ENCODE results near the gene RAB38. TPM values are rescaled to one million over a fixed set of nuclear protein-coding genes. Genes with fewer than 3 reads are reported as not detected.

RAB38 gene
- total RNA-seq, 2 experiments from 2014 or later: 0.19 TPM; not detected in 1

DNA sequence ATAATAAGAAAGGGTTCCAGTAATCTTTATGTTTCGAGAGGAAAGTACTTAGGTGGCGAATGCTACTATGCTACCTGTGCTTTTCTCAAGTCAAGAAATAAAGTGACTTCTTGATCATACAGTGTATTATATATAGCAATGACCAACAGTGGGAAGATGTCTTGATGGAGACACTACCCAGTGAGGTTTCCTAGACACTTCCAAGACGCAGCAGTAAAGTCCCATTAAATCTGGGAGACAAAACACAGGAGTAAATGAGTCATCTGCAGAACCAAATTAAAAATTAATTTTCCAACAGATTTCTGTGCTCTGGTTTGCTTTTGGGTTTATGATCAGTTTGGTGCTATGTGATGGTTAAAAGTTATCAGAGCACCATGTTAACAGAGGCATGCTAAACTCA lies 29.1 kb upstream of the RAB38 start:
- Histone ChIP-seq H4K20me1 (ENCODE audit: insufficient read depth, low read length) (no peaks in the 10 kb centered on the region), H3K4me2 (ENCODE audit: low read length) (no peak overlapping the region), H3K27ac (ENCODE audit: low read depth, low read length, poor library complexity, severe bottlenecking) (no peak overlapping the region), H3K9me2 (ENCODE audit: insufficient read depth, low read length) (no peaks in the 10 kb centered on the region), H2AFZ (ENCODE audit: low read length) (no peak overlapping the region), H3K9me3 (ENCODE audit: low read length) (no peaks in the 10 kb centered on the region), H3K36me3 (ENCODE audit: insufficient read depth, low read length) (no peaks in the 10 kb centered on the region), H3K4me1 (ENCODE audit: insufficient read depth, low read length, poor library complexity, severe bottlenecking) (no peaks in the 10 kb centered on the region), H3K4me3 (ENCODE audit: low read depth, low read length, poor library complexity, severe bottlenecking) (no peak overlapping the region), H3K79me2 (ENCODE audit: insufficient read depth, low read depth, low read length) (no peaks in the 10 kb centered on the region)
- no peak for DNase-seq (ENCODE audit: low spot score)
- POLR2A ChIA-PET: interaction anchor here (0.5 kb wide), 1 partner anchor 678 kb away, joined by 4 read pairs; no protein-coding TSS in a partner anchor
- no TSS peak for BruUV-seq (replicated peaks)
- intact Hi-C loops (cut with micrococcal nuclease; ENCODE audit: unreplicated experiment): no loop called here
- CTCF ChIA-PET (ENCODE audit: unreplicated experiment): no interaction called here
- TF ChIP-seq EZH2phosphoT487 (IDR thresholded peaks at IDR 0.05; ENCODE audit: borderline replicate concordance, low read depth, low read length): no peak
- TF ChIP-seq, protein P1, sequence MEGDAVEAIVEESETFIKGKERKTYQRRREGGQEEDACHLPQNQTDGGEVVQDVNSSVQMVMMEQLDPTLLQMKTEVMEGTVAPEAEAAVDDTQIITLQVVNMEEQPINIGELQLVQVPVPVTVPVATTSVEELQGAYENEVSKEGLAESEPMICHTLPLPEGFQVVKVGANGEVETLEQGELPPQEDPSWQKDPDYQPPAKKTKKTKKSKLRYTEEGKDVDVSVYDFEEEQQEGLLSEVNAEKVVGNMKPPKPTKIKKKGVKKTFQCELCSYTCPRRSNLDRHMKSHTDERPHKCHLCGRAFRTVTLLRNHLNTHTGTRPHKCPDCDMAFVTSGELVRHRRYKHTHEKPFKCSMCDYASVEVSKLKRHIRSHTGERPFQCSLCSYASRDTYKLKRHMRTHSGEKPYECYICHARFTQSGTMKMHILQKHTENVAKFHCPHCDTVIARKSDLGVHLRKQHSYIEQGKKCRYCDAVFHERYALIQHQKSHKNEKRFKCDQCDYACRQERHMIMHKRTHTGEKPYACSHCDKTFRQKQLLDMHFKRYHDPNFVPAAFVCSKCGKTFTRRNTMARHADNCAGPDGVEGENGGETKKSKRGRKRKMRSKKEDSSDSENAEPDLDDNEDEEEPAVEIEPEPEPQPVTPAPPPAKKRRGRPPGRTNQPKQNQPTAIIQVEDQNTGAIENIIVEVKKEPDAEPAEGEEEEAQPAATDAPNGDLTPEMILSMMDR (conservative IDR thresholded peaks at IDR 0.05; ENCODE audit: low read length): no peak

DNA sequence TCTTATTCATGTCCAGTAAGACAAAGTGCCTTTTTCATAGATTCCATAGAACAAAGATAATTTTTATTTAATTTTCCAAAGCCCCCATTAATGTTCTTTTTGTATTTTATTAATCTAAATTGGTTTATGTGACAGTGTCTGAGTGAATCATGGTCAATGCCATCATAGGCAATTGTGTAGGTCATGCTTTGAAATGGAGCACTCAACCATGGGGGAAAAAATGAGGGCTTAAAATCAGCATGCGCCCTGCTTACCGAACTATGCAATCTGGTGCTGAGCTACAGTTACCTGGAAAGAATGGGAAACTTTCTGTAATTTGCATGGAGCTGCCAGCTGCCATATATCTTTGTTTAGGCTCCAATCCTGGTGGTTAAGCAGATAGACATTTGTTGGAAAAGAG lies 28.4 kb upstream of the RAB38 start:
- POLR2A ChIA-PET: interaction anchor here (0.9 kb wide), 1 partner anchor 10 kb away, joined by 3 read pairs; no protein-coding TSS in a partner anchor
- CTCF ChIA-PET (ENCODE audit: unreplicated experiment): no interaction called here
- H3K4me1 ChIP-seq (ENCODE audit: insufficient read depth, low read length, poor library complexity, severe bottlenecking): no peaks in the 10 kb centered on the region
- H4K20me1 ChIP-seq (ENCODE audit: insufficient read depth, low read length): no peaks in the 10 kb centered on the region
- no TSS peak for BruUV-seq (replicated peaks)
- no peak for DNase-seq (ENCODE audit: low spot score)
- H3K4me2 ChIP-seq (ENCODE audit: low read length): no peak overlapping the region
- no peaks in the 10 kb centered on the region for H3K9me2 ChIP-seq (ENCODE audit: insufficient read depth, low read length)
- TF ChIP-seq EZH2phosphoT487 (IDR thresholded peaks at IDR 0.05; ENCODE audit: borderline replicate concordance, low read depth, low read length): no peak
- TF ChIP-seq, protein P1 (conservative IDR thresholded peaks at IDR 0.05; ENCODE audit: low read length): no peak
- H3K36me3 ChIP-seq (ENCODE audit: insufficient read depth, low read length): no peaks in the 10 kb centered on the region
- intact Hi-C loops (cut with micrococcal nuclease; ENCODE audit: unreplicated experiment): no loop called here
- no peaks in the 10 kb centered on the region for H3K9me3 ChIP-seq (ENCODE audit: low read length)
- no peak overlapping the region for H3K4me3 ChIP-seq (ENCODE audit: low read depth, low read length, poor library complexity, severe bottlenecking)
- no peak overlapping the region for H2AFZ ChIP-seq (ENCODE audit: low read length)
- H3K27ac ChIP-seq (ENCODE audit: low read depth, low read length, poor library complexity, severe bottlenecking): no peak overlapping the region
- no peaks in the 10 kb centered on the region for H3K79me2 ChIP-seq (ENCODE audit: insufficient read depth, low read depth, low read length)

DNA sequence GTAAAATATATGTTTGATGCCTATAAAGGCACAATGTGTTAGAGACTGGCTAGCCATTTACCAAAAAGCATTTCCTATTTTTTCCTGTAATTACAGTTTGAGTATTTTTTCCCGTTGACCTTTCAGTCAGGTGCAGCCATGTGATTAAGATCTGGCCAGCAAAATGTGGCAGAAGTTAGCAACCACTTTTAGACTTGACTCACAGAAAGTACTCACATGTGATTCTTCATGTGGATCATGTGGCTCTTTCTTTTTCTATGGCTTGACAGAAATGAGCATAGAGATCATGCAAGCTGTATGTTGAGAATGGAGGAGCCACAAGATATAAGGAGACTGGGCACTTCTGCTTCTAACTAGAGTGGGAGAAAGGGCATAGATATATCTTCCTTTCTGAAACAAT lies 27.3 kb upstream of the RAB38 start:
- BruUV-seq (replicated peaks): no TSS peak
- CTCF ChIA-PET (ENCODE audit: unreplicated experiment): no interaction called here

More for the DNA sequence above, 27.3 kb upstream of the RAB38 start:
- Histone ChIP-seq H3K36me3 (ENCODE audit: insufficient read depth, low read length) (no peaks in the 10 kb centered on the region), H3K79me2 (ENCODE audit: insufficient read depth, low read depth, low read length) (no peaks in the 10 kb centered on the region), H3K9me2 (ENCODE audit: insufficient read depth, low read length) (no peaks in the 10 kb centered on the region), H3K4me1 (ENCODE audit: insufficient read depth, low read length, poor library complexity, severe bottlenecking) (no peaks in the 10 kb centered on the region), H2AFZ (ENCODE audit: low read length) (no peak overlapping the region), H3K4me2 (ENCODE audit: low read length) (no peak overlapping the region), H3K27ac (ENCODE audit: low read depth, low read length, poor library complexity, severe bottlenecking) (no peak overlapping the region), H3K4me3 (ENCODE audit: low read depth, low read length, poor library complexity, severe bottlenecking) (no peak overlapping the region), H3K9me3 (ENCODE audit: low read length) (no peaks in the 10 kb centered on the region), H4K20me1 (ENCODE audit: insufficient read depth, low read length) (no peaks in the 10 kb centered on the region)
- DNase-seq (ENCODE audit: low spot score): no peak
- TF ChIP-seq EZH2phosphoT487 (IDR thresholded peaks at IDR 0.05; ENCODE audit: borderline replicate concordance, low read depth, low read length): no peak
- TF ChIP-seq, protein P1 (conservative IDR thresholded peaks at IDR 0.05; ENCODE audit: low read length): no peak
- POLR2A ChIA-PET: interaction anchor here (0.6 kb wide), 1 partner anchor 809 kb away, joined by 3 read pairs; no protein-coding TSS in a partner anchor
- intact Hi-C loops (cut with micrococcal nuclease; ENCODE audit: unreplicated experiment): no loop called here

All from OCI-LY7 (cell line).